Lower leg skin (tissue), 3 donors: ENCODE results near the gene DUSP10.

ENCODE experiments used
- POLR2A ChIP-seq, 2 donors: fragments of 450-650 bp; IDR thresholded peaks; one replicate each; pipeline ENCODE4 v1.6.1; 2016 to 2017; ENCODE audit warnings: antibody characterized with exemption in 2 of 2, mild to moderate bottlenecking in 1 of 2, moderate library complexity in 1 of 2
- TF ChIP-seq, protein P1 (sequence below), 3 donors: fragments of 450-650 bp; IDR thresholded peaks; one replicate each; pipeline ENCODE4 v1.5.1; 2016; ENCODE audit warnings: antibody characterized with exemption in 3 of 3, mild to moderate bottlenecking in 3 of 3, moderate library complexity in 2 of 3

DNA sequence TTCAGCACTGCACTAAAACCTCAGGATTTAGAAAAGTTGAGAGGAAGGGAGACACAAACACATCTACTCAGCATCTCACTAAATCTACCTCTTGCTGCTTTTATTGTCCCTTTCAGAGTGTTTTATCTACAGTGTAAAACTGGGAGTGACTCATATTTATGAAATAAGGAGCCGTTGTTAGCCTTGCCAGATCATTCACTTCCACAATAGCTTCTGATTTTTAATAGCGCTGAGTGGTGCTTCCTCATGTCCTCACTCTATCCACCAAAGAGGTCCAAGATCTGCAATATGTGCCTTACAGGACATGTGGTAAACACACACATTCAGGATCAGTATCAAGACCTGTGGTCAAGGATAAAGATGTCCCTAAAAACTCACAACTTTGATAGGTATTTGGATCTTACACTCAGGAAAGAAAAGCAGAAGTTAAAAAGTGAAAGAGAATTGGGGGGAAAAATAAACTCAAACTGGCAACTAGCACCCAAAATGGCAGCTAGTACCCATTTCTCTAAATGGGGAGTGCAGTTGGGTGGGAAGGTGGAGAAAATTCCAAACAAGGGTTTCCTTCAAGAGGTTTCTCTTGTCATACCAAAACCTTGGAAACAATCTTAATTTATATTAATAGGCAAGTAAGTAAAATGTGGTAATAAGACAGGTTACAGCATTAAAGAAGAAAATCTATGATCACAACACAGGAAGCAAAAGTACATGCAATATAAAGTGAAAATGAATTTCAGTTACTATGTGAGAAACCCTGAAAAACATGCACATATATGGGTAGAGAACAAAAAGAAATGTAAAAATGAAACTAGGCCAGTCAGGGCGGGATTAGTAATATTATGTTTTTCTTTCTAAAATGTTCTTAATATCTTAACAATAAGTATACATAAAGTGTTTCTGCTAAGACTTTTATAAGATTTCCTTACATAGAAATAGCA is 15.9 kb downstream of the DUSP10 start:
- TF ChIP-seq, protein P1, sequence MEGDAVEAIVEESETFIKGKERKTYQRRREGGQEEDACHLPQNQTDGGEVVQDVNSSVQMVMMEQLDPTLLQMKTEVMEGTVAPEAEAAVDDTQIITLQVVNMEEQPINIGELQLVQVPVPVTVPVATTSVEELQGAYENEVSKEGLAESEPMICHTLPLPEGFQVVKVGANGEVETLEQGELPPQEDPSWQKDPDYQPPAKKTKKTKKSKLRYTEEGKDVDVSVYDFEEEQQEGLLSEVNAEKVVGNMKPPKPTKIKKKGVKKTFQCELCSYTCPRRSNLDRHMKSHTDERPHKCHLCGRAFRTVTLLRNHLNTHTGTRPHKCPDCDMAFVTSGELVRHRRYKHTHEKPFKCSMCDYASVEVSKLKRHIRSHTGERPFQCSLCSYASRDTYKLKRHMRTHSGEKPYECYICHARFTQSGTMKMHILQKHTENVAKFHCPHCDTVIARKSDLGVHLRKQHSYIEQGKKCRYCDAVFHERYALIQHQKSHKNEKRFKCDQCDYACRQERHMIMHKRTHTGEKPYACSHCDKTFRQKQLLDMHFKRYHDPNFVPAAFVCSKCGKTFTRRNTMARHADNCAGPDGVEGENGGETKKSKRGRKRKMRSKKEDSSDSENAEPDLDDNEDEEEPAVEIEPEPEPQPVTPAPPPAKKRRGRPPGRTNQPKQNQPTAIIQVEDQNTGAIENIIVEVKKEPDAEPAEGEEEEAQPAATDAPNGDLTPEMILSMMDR (IDR thresholded peaks at IDR 0.05) = no peak
- no peak for TF ChIP-seq POLR2A (IDR thresholded peaks at IDR 0.05)
